ENCODE measurements around the gene COLQ.

COLQ gene

DNA sequence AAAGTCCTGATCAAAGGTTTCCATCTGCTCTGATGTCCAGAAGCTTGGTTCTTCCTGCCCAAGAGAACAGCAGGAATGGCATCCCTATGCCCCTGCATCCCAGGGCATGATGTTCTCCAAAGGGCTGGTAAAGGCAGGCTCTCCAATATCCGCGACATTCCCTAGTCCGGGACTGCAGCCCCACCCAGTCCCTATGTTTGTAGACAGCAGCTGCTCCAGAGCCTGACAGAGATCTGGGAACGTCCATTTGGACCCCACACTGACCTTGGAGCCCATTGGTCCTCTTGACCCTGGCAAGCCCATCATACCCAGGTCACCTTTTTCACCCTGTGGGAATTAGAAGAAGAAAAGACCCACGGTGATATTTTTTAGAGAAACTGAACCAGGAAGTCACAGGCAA lies 46.3 kb downstream of the COLQ start:
- intact Hi-C loops (cut with DNase I; ENCODE audit: low total_unique reads) = no loop called here
- Histone ChIP-seq H3K4me1 (peaks cover 0 to 3% (median 0%) of the 10 kb centered on the region in 4 donors), H3K9me3 (no peaks in the 10 kb centered on the region), H3K27me3 (no peaks in the 10 kb centered on the region), H3K27ac (no peak overlapping the region), H3K4me3 (no peak overlapping the region), H3K36me3 (no peaks in the 10 kb centered on the region)
- no peak for DNase-seq
- TF ChIP-seq, protein P1, sequence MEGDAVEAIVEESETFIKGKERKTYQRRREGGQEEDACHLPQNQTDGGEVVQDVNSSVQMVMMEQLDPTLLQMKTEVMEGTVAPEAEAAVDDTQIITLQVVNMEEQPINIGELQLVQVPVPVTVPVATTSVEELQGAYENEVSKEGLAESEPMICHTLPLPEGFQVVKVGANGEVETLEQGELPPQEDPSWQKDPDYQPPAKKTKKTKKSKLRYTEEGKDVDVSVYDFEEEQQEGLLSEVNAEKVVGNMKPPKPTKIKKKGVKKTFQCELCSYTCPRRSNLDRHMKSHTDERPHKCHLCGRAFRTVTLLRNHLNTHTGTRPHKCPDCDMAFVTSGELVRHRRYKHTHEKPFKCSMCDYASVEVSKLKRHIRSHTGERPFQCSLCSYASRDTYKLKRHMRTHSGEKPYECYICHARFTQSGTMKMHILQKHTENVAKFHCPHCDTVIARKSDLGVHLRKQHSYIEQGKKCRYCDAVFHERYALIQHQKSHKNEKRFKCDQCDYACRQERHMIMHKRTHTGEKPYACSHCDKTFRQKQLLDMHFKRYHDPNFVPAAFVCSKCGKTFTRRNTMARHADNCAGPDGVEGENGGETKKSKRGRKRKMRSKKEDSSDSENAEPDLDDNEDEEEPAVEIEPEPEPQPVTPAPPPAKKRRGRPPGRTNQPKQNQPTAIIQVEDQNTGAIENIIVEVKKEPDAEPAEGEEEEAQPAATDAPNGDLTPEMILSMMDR (IDR thresholded peaks at IDR 0.05) = no peak

DNA sequence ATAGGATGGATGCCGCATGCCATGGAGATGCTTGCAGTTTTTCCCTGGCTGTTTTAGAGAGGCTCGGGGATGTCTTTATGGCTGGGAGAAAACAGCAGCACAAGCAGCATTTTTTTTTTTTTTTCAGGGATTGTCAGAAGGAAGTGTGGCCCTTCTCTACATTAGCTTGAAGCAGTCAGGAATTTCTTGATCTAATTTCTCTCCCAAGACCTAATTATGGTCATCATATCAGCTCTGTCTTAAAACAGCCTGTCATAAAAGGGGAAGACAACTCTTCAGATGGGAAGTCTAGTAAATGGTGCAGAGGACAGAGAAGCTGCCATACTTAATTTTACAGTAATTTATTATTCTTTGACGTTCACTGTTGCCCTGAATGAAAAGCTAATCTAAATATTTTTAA lies 49.6 kb downstream of the COLQ start:
- Histone ChIP-seq H3K4me1 (peaks cover 0 to 14% (median 4%) of the 10 kb centered on the region in 4 donors), H3K36me3 (no peaks in the 10 kb centered on the region), H3K4me3 (no peak overlapping the region), H3K9me3 (no peaks in the 10 kb centered on the region), H3K27ac (no peak overlapping the region), H3K27me3 (no peaks in the 10 kb centered on the region)
- intact Hi-C loops (cut with DNase I; ENCODE audit: low total_unique reads) = no loop called here
- TF ChIP-seq, protein P1 (IDR thresholded peaks at IDR 0.05) = no peak
- DNase-seq = no peak

DNA sequence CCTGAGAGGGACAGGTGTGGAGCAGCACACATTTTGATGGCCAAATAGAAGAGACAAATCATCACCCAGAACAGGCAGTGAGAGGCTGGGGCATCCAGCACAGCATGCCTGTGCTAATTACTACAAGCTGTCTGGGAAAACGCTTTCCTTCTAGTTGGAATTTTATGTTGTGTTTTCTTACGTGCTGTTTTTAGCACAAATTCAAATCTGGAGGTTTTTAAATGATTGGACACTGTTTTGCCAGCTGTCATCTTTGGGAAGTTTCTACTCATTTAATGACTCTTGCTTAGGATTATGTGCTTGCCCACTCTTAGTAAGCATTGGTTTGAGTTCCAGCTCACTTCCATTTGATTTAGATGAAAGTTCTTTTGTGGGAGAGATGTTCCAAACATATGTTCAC lies 50.7 kb downstream of the COLQ start:
- intact Hi-C loops (cut with DNase I; ENCODE audit: low total_unique reads) = no loop called here
- H3K27me3 ChIP-seq = no peaks in the 10 kb centered on the region
- no peak for DNase-seq
- no peak overlapping the region for H3K27ac ChIP-seq
- H3K9me3 ChIP-seq = no peaks in the 10 kb centered on the region
- TF ChIP-seq, protein P1 (IDR thresholded peaks at IDR 0.05) = no peak
- H3K4me3 ChIP-seq = no peak overlapping the region
- H3K36me3 ChIP-seq = no peaks in the 10 kb centered on the region
- peaks cover 0 to 14% (median 4%) of the 10 kb centered on the region in 4 donors for H3K4me1 ChIP-seq

DNA sequence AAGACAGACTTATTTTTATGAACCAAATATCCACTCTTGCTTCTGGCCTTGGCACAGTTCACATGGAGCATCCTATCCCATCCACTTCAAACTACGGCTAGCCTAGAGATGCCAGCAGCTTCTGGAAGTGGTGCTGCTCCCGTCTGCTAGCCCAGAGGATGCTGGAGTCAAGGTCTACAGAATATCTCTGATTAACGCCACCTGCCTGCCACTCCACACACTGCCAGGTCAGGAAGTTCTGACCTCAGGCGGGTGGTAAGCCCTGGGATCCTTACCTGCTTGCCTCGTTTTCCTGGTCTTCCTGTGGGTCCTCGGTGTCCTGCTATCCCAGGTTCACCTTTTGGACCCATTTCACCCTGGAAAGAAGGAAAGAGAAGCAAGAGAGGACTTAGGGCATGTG lies 51.2 kb downstream of the COLQ start:
- Histone ChIP-seq H3K4me1 (peaks cover 0 to 14% (median 4%) of the 10 kb centered on the region in 4 donors), H3K9me3 (no peaks in the 10 kb centered on the region), H3K27me3 (no peaks in the 10 kb centered on the region), H3K27ac (no peak overlapping the region), H3K4me3 (no peak overlapping the region), H3K36me3 (no peaks in the 10 kb centered on the region)
- peak in 1 of 2 donors; percentile 20 for DNase-seq
- TF ChIP-seq, protein P1 (IDR thresholded peaks at IDR 0.05) = no peak
- intact Hi-C loops (cut with DNase I; ENCODE audit: low total_unique reads) = no loop called here

DNA sequence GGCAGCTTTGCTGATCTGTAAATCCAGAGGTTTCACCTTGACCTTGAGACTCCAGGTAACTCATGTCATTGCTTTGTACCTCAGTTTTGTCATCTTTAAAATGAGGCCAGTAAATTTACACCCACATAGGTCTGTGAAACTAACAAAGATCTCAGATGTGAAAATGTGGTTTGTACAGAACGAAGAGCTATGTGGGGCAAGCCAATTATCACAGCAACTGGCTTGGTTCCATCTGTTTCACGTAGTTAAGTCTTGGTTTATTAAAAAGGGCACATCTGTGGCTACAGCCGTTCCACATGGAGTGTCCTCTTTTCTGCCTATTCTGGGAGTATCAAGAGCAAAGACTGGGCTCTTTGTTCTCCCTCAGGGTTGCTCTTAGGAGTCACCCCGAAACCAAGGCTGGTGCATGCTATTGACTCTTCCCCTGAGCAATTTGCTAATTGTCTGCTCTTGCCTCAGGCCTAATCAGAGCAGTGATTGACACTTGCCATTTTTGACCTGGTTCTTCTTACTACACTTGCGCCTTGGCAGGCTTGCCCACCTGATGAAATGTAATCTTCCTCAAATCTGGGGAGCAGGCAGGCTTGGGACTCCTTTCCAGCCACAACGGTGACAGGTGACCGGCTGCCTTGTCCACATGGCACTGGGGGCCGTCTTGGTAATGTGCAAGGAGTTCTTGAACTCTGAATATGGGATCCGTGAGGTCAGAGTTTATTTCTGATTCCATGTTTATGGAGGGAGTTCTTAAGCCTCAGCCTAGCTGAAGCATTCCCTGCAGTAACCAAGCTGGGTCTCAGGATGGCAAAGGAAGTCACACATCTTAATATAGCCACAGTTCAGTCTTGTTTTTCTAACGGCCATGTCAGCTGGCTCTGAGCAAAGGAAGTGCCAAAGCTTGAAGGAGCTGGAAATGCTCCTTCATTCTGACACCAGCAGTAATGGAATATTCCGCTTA lies 54.0 kb downstream of the COLQ start:
- no peaks in the 10 kb centered on the region for H3K27me3 ChIP-seq
- H3K4me1 ChIP-seq = peaks cover 0 to 10% (median 4%) of the 10 kb centered on the region in 4 donors
- peak overlapping the region; percentile 59 to 67 for H3K27ac ChIP-seq
- peaks cover 0 to 7% (median 3%) of the 10 kb centered on the region in 3 donors for H3K36me3 ChIP-seq
- peak in 1 of 2 donors; percentile 73 for DNase-seq
- H3K4me3 ChIP-seq = no peak overlapping the region
- no peaks in the 10 kb centered on the region for H3K9me3 ChIP-seq
- intact Hi-C loops (cut with DNase I; ENCODE audit: low total_unique reads) = no loop called here
- TF ChIP-seq, protein P1 (IDR thresholded peaks at IDR 0.05) = no peak
